Measurements from ENCODE around the gene OCA2. TPM values are rescaled to one million over a fixed set of nuclear protein-coding genes. Genes with fewer than 3 reads are reported as not detected.

OCA2 gene
- total and polyA plus RNA-seq, 2 of the 8 experiments (the other 6 are each of a cell fraction or from before 2014, with no cell fraction given): 0.20 TPM

DNA sequence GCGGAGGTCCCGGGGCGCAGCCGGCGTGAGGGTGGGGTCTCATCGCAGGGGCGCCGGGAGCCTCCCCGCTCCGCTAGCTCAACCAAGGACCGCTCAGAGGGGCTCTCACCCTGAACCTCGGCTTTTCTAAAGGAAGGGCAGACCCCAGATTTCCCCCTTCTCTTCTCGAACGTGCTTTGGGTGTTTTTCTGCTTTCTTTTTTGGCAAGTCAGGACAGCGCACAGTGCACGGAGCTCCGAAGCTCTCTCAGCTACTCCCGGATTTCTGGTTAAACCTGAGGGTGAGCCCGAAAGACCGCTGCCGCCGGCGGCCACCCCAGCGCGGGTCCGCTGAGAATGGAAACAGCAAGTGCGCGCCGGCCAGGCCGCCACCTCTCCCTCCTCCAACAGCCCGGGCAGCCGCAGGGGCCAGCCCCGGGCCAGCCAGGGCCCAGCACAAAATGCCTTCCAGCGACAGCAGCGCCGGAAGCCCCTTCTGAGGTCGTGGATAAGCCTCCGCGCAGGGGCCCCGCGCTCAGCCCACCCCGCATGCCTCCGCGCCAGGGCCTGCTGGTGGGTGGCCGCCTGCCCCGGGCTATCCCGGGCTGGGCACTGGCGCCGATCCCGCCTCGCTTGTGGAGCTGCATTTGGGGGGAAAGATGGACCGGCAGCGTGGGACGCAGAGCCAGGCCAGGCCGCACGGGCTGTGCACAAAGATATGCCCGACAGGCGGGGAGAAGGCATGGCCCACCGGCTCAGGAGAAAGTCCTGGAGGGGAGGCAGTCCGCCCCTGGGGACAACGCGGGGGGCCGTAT lies 8.2 kb upstream of the OCA2 start:
- Histone ChIP-seq H3K4me2 (ENCODE audit: insufficient read depth in 1 of 2, low read depth in 2 of 2, low read length in 2 of 2) (peak overlapping the region; percentile 81 to 96), H4K20me1 (replicated peaks in 1 of 2; ENCODE audit: control insufficient read depth in 1 of 2, insufficient read depth in 2 of 2, low read length in 2 of 2) (peaks cover 0 to 17% of the 10 kb centered on the region in 2 experiments), H3K4me1 (replicated peaks in 1 of 4; ENCODE audit: control insufficient read depth in 3 of 4, insufficient read depth in 4 of 4, low read length in 3 of 4) (peaks cover 0 to 7% (median 2%) of the 10 kb centered on the region in 4 experiments; a peak in 3 of 7 replicates), H3K36me3 (ENCODE audit: control insufficient read depth in 2 of 4, insufficient read depth in 4 of 4, low read length in 3 of 4) (peaks cover 4 to 14% (median 9%) of the 10 kb centered on the region in 4 experiments; a peak in 7 of 8 replicates), H2BK5ac (ENCODE audit: low read depth, low read length) (no peak overlapping the region), H3K9me3 (ENCODE audit: insufficient read depth in 2 of 2, low read depth in 1 of 2, low read length in 1 of 2) (no peaks in the 10 kb centered on the region; a peak in 1 of 4 replicates), H2BK20ac (ENCODE audit: low read length) (no peak overlapping the region), H4K8ac (ENCODE audit: extremely low read depth, insufficient read depth, low read length) (peak overlapping the region; percentile 80), H2BK12ac (ENCODE audit: low read depth, low read length) (no peak overlapping the region), H3K27me3 (replicated peaks in 1 of 4; ENCODE audit: control insufficient read depth in 3 of 4, extremely low read depth in 1 of 4, insufficient read depth in 3 of 4, low read length in 3 of 4) (peaks cover 9 to 29% (median 26%) of the 10 kb centered on the region in 4 experiments; a peak in 6 of 7 replicates), H3K14ac (ENCODE audit: insufficient read length) (no peak overlapping the region), H4K91ac (replicated peaks; ENCODE audit: insufficient read length, low read length) (no peak overlapping the region), H3K79me2 (ENCODE audit: control insufficient read depth in 1 of 2, insufficient read depth in 2 of 2, low read length in 2 of 2) (no peaks in the 10 kb centered on the region), H2AFZ (ENCODE audit: low read length) (peak overlapping the region; percentile 42; the same call in 1 of the 2 replicates), H2BK15ac (ENCODE audit: low read length) (no peak overlapping the region), H3K9ac (replicated peaks in 1 of 4; ENCODE audit: extremely low read depth in 1 of 4, low read depth in 3 of 4, low read length in 3 of 4) (no peak overlapping the region), H3K18ac (ENCODE audit: extremely low read depth, low read length) (no peak overlapping the region; the same call in 1 of the 2 replicates), H3K4ac (replicated peaks; ENCODE audit: insufficient read length, low read depth, low read length) (no peak overlapping the region), H3K4me3 (ENCODE audit: extremely low read depth in 1 of 4, insufficient read depth in 2 of 4, low read depth in 3 of 4, low read length in 4 of 4) (peak overlapping the region; percentile 56 to 72 (median 59)), H3K56ac (replicated peaks; ENCODE audit: insufficient read length, low read depth, low read length) (no peak overlapping the region), H2AK5ac (ENCODE audit: low read depth, low read length) (no peak overlapping the region), H3K27ac (ENCODE audit: low read depth, low read length) (no peak overlapping the region), H2BK120ac (replicated peaks; ENCODE audit: low read depth, low read length) (no peak overlapping the region), H3K23ac (ENCODE audit: insufficient read length) (no peak overlapping the region), H3K79me1 (ENCODE audit: low read depth, low read length) (no peaks in the 10 kb centered on the region; the same call in 1 of the 2 replicates), H3K23me2 (ENCODE audit: low read depth, low read length) (peaks cover 29% of the 10 kb centered on the region; the same call in 1 of the 2 replicates), H4K5ac (ENCODE audit: insufficient read length, low read depth, low read length) (no peak overlapping the region)
- 6% methylated on average over 49 of the region's 63 CpGs; no CpG with 5 or more reads in 1 of the 2 experiments for WGBS, 2 experiments (ENCODE audit: extremely low coverage in 1 of 2, insufficient coverage in 1 of 2, insufficient read length in 1 of 2, insufficient replicate concordance in 2 of 2, low coverage in 1 of 2, low lambda C conversion rate in 2 of 2, missing lambda C conversion rate in 1 of 2)
- ChIA-PET CTCF (ENCODE audit: partially characterized antibody) (interaction anchor here (1.8 to 3.2 kb wide), 3 partner anchors 9 to 19 kb away, joined by 6 to 14 read pairs (median 9); partner anchors contain the start of gene OCA2), POLR2A (ENCODE audit: partially characterized antibody) (interaction anchor here (2.1 kb wide), 1 partner anchor 12 kb away, joined by 7 read pairs; no protein-coding TSS in a partner anchor)
- peak in 1 of 2 experiments; percentile 74 for DNase-seq (ENCODE audit: low read depth in 1 of 2, low spot score in 2 of 2)
- FAIRE-seq: no peak
- TF ChIP-seq TAF1 (IDR thresholded peaks at IDR 0.05; ENCODE audit: low read depth, low read length): no peak
- TF ChIP-seq, protein P1, sequence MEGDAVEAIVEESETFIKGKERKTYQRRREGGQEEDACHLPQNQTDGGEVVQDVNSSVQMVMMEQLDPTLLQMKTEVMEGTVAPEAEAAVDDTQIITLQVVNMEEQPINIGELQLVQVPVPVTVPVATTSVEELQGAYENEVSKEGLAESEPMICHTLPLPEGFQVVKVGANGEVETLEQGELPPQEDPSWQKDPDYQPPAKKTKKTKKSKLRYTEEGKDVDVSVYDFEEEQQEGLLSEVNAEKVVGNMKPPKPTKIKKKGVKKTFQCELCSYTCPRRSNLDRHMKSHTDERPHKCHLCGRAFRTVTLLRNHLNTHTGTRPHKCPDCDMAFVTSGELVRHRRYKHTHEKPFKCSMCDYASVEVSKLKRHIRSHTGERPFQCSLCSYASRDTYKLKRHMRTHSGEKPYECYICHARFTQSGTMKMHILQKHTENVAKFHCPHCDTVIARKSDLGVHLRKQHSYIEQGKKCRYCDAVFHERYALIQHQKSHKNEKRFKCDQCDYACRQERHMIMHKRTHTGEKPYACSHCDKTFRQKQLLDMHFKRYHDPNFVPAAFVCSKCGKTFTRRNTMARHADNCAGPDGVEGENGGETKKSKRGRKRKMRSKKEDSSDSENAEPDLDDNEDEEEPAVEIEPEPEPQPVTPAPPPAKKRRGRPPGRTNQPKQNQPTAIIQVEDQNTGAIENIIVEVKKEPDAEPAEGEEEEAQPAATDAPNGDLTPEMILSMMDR (IDR thresholded peaks at IDR 0.05; ENCODE audit: control extremely low read depth in 1 of 3, insufficient read depth in 1 of 3, low read depth in 1 of 3, low read length in 3 of 3): no peak
- TF ChIP-seq TBP (IDR thresholded peaks at IDR 0.05; ENCODE audit: low read depth, low read length): no peak
- TF ChIP-seq, protein P2, sequence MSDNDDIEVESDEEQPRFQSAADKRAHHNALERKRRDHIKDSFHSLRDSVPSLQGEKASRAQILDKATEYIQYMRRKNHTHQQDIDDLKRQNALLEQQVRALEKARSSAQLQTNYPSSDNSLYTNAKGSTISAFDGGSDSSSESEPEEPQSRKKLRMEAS (IDR thresholded peaks at IDR 0.05): peak; percentile 45; the same call in 1 of the 2 replicates
- TF ChIP-seq CBX8 (IDR thresholded peaks at IDR 0.05; ENCODE audit: borderline replicate concordance, low read depth, low read length): no peak
- no peak for TF ChIP-seq RFX5 (IDR thresholded peaks at IDR 0.05; ENCODE audit: borderline replicate concordance, low read depth, low read length)
- TF ChIP-seq CEBPB (IDR thresholded peaks at IDR 0.05; ENCODE audit: low read depth, low read length): no peak
- TF ChIP-seq, protein P3, sequence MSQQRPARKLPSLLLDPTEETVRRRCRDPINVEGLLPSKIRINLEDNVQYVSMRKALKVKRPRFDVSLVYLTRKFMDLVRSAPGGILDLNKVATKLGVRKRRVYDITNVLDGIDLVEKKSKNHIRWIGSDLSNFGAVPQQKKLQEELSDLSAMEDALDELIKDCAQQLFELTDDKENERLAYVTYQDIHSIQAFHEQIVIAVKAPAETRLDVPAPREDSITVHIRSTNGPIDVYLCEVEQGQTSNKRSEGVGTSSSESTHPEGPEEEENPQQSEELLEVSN (IDR thresholded peaks at IDR 0.05): peak; percentile 78

All from H1 (cell line).